Measurements from ENCODE around the gene NOXRED1. TPM values are rescaled to one million over a fixed set of nuclear protein-coding genes. Genes with fewer than 3 reads are reported as not detected.

NOXRED1 gene
- total and polyA plus RNA-seq, 2 experiments from 2014 or later = 0.24 TPM; not detected in 1

GRCh38 chr14:77426396-77426795 is 3.1 kb upstream of the NOXRED1 start:
- H3K9me2 ChIP-seq (ENCODE audit: insufficient read depth) = no peaks in the 10 kb centered on the region
- H3K4me2 ChIP-seq = no peak overlapping the region
- Mint-ChIP-seq H3K27ac (no peak overlapping the region), H3K4me1 (peaks cover 10% of the 10 kb centered on the region), H3K36me3 (ENCODE audit: low read depth) (peaks cover 44% of the 10 kb centered on the region), H3K4me3 (no peak overlapping the region), H3K9me3 (no peaks in the 10 kb centered on the region), H3K27me3 (ENCODE audit: insufficient read depth, low read depth, poor library complexity) (no peaks in the 10 kb centered on the region)
- H3K27me3 ChIP-seq (ENCODE audit: insufficient read depth) = no peaks in the 10 kb centered on the region
- H3K36me3 ChIP-seq (ENCODE audit: insufficient read depth) = peaks cover 12% of the 10 kb centered on the region; the same call in 1 of the 2 replicates
- DNase-seq (ENCODE audit: low spot score) = no peak
- H3K79me2 ChIP-seq (replicated peaks; ENCODE audit: insufficient read depth) = no peaks in the 10 kb centered on the region
- peaks cover 11% of the 10 kb centered on the region; the same call in 1 of the 2 replicates for H3K4me1 ChIP-seq (ENCODE audit: insufficient read depth)
- H3K4me3 ChIP-seq = no peak overlapping the region
- no peak for ATAC-seq
- H3K27ac ChIP-seq (ENCODE audit: low read depth) = no peak overlapping the region
- H2AFZ ChIP-seq = no peak overlapping the region
- TF ChIP-seq POLR2AphosphoS5 (IDR thresholded peaks at IDR 0.05; ENCODE audit: low read depth) (no peak), CREB1 (CRISPR knock-in tag; IDR thresholded peaks at IDR 0.05; ENCODE audit: low read depth) (no peak), ZNF462 (CRISPR knock-in tag; IDR thresholded peaks at IDR 0.05) (no peak), EZH2 (IDR thresholded peaks at IDR 0.05; ENCODE audit: low read depth, unreplicated experiment) (no peak), ZNF114 (CRISPR knock-in tag; IDR thresholded peaks at IDR 0.05) (no peak), STAT1 (IDR thresholded peaks at IDR 0.05; ENCODE audit: unreplicated experiment) (no peak), EZH2phosphoT487 (IDR thresholded peaks at IDR 0.05; ENCODE audit: unreplicated experiment) (no peak), ZNF331 (CRISPR knock-in tag; IDR thresholded peaks at IDR 0.05; ENCODE audit: low read depth) (no peak), JUNB (IDR thresholded peaks at IDR 0.05; ENCODE audit: unreplicated experiment) (no peak), ETS1 (IDR thresholded peaks at IDR 0.05) (no peak), NANOG (IDR thresholded peaks at IDR 0.05; ENCODE audit: borderline replicate concordance) (no peak), REST (IDR thresholded peaks at IDR 0.05; ENCODE audit: unreplicated experiment) (no peak), CTCF (conservative IDR thresholded peaks at IDR 0.05; ENCODE audit: low read depth in 2 of 2) (no peak)
- H3F3A ChIP-seq (replicated peaks; ENCODE audit: low read depth) = no peaks in the 10 kb centered on the region
- no peaks in the 10 kb centered on the region for H4K20me1 ChIP-seq (replicated peaks; ENCODE audit: insufficient read depth)
